Type B pancreatic cell (in vitro differentiated cells): ENCODE results near the gene MACF1. TPM values are rescaled to one million over a fixed set of nuclear protein-coding genes. Genes with fewer than 3 reads are reported as not detected.

ENCODE experiments used
- DNase-seq: peaks from one replicate; pipeline ENCODE4 v3.0.0; 2021; ENCODE audit warnings: mixed read lengths; ENCODE audit not compliant: unreplicated experiment; ENCODE audit errors: extremely low spot score
- H3K27ac Mint-ChIP-seq: 2 replicates; pipeline ENCODE4 v1.8.0; 2021; ENCODE audit warnings: mild to moderate bottlenecking, mixed read lengths
- H3K27me3 Mint-ChIP-seq: 2 replicates; pipeline ENCODE4 v1.8.0; 2021; ENCODE audit warnings: mixed read lengths
- H3K36me3 Mint-ChIP-seq: 2 replicates; pipeline ENCODE4 v1.8.0; 2021; ENCODE audit warnings: mixed read lengths
- H3K4me1 Mint-ChIP-seq: one replicate; pipeline ENCODE4 v1.8.0; 2021; ENCODE audit warnings: mixed read lengths; ENCODE audit not compliant: unreplicated experiment
- H3K4me3 Mint-ChIP-seq: 2 replicates; pipeline ENCODE4 v1.8.0; 2021; ENCODE audit warnings: mild to moderate bottlenecking, mixed read lengths
- H3K9me3 Mint-ChIP-seq: 2 replicates; pipeline ENCODE4 v1.8.0; 2021; ENCODE audit warnings: mixed read lengths
- total RNA-seq: library from RNA; stranded (reverse); gene quantifications from 2 replicates; pipeline ENCODE4 v1.2.1, GENCODE V29; 2021; ENCODE audit warnings: low replicate concordance
- TF ChIP-seq, protein P1 (sequence below): fragments of 200-600 bp; sonication (generic); conservative IDR thresholded peaks from 2 replicates; pipeline ENCODE4 v1.5.0; 2021; ENCODE audit warnings: antibody characterized with exemption, mild to moderate bottlenecking

MACF1 gene
- total RNA-seq, 1 donor from 2014 or later = 201 TPM

DNA sequence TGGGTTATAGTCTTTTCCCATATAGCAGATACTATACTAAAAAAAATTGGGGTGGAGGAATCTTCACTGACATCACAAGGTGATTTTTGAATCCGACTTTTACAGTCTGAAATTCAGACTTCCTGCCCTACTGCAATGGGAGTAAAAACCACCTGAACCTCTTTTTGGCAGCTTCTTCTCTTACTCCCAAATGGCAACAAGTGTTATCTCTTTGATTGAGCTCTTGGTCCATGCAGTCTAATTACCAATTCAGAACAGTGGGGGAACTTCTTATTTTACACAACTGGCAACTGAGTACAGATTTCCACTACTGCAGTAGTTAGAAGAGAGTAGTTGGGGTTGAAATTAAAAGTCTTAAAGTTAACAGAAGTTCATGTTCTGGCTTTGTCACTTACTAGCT lies 62.3 kb downstream of the MACF1 start:
- peaks cover 39% of the 10 kb centered on the region for H3K4me1 Mint-ChIP-seq
- H3K27ac Mint-ChIP-seq = no peak overlapping the region
- H3K9me3 Mint-ChIP-seq = no peaks in the 10 kb centered on the region
- no peak overlapping the region for H3K4me3 Mint-ChIP-seq
- TF ChIP-seq, protein P1, sequence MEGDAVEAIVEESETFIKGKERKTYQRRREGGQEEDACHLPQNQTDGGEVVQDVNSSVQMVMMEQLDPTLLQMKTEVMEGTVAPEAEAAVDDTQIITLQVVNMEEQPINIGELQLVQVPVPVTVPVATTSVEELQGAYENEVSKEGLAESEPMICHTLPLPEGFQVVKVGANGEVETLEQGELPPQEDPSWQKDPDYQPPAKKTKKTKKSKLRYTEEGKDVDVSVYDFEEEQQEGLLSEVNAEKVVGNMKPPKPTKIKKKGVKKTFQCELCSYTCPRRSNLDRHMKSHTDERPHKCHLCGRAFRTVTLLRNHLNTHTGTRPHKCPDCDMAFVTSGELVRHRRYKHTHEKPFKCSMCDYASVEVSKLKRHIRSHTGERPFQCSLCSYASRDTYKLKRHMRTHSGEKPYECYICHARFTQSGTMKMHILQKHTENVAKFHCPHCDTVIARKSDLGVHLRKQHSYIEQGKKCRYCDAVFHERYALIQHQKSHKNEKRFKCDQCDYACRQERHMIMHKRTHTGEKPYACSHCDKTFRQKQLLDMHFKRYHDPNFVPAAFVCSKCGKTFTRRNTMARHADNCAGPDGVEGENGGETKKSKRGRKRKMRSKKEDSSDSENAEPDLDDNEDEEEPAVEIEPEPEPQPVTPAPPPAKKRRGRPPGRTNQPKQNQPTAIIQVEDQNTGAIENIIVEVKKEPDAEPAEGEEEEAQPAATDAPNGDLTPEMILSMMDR = no peak
- peaks cover 9% of the 10 kb centered on the region for H3K36me3 Mint-ChIP-seq
- no peaks in the 10 kb centered on the region for H3K27me3 Mint-ChIP-seq
- no peak for DNase-seq

DNA sequence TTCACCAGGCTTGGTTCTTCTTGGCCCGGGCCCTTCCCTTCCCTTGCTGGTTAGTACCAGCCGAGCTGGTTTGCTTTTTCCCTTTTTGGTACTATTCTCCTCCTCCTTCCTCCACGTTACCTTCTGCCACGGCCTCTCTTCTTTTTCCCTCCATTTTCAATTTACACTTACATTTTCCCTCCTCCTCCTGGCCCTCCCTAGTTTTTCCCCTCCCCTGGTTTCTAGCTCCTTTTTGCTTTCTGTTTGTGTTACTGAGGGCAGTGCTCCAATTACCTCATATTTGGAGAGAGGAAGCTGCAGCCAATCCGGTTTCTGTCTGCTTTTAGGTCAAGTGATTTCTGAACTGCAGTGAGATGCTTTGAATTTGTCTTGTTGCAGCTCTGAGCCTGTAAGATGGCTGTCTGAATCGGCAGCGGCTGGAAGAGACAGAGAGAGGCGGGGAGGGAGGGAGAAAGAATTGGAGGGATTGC lies 63.7 kb downstream of the MACF1 start:
- peaks cover 6% of the 10 kb centered on the region for H3K36me3 Mint-ChIP-seq
- peak overlapping the region; percentile 90 for H3K27ac Mint-ChIP-seq
- DNase-seq = no peak
- peaks cover 47% of the 10 kb centered on the region for H3K4me1 Mint-ChIP-seq
- no peaks in the 10 kb centered on the region for H3K27me3 Mint-ChIP-seq
- H3K9me3 Mint-ChIP-seq = no peaks in the 10 kb centered on the region
- TF ChIP-seq, protein P1 = no peak
- peak overlapping the region; percentile 82 for H3K4me3 Mint-ChIP-seq

DNA sequence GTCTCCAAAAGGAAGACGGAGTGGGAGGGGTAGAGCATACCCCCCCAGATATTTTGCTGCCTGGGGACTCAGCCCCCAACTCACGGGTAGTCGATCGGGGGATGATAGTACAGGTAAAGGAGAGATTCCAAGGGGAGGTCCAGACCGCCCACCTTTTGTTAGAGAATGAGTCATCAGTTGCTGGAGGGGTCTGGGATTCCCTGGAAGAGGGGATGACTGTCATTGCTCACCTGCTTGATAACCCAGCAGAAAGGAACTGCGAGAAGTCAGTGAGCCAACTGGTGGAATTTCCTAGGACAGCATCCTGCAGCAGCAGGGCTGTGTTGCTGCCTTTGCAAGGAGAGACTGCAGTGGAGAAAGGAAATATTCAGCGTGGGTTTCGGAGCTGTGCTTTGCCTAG lies 64.4 kb downstream of the MACF1 start:
- peaks cover 6% of the 10 kb centered on the region for H3K36me3 Mint-ChIP-seq
- TF ChIP-seq, protein P1 = no peak
- H3K9me3 Mint-ChIP-seq = no peaks in the 10 kb centered on the region
- no peaks in the 10 kb centered on the region for H3K27me3 Mint-ChIP-seq
- H3K27ac Mint-ChIP-seq = peak overlapping the region; percentile 90
- peaks cover 47% of the 10 kb centered on the region for H3K4me1 Mint-ChIP-seq
- H3K4me3 Mint-ChIP-seq = peak overlapping the region; percentile 82
- DNase-seq = no peak

DNA sequence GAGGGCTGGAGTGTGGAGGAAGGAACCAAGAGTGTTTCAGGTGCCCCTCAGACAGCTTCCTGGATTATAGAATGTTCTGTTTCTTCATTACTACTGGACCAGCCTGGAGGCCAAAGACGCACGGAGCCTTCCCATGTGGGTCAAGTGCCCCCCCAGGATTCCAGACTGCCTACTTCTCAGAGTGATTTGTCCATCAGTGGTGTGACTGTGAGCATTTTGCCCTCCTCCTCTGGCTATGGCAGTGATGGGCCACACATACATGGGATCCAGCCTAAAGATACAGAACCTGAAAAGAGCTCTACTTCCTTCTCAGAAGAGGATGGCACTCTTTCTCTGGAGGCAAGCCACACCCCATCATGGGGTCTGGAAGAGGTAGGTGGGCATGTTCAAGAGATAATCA lies 64.9 kb downstream of the MACF1 start:
- H3K4me1 Mint-ChIP-seq = peaks cover 47% of the 10 kb centered on the region
- TF ChIP-seq, protein P1 = no peak
- peak overlapping the region; percentile 90 for H3K27ac Mint-ChIP-seq
- no peak for DNase-seq
- no peaks in the 10 kb centered on the region for H3K27me3 Mint-ChIP-seq
- H3K9me3 Mint-ChIP-seq = no peaks in the 10 kb centered on the region
- peak overlapping the region; percentile 82 for H3K4me3 Mint-ChIP-seq
- H3K36me3 Mint-ChIP-seq = peaks cover 6% of the 10 kb centered on the region

DNA sequence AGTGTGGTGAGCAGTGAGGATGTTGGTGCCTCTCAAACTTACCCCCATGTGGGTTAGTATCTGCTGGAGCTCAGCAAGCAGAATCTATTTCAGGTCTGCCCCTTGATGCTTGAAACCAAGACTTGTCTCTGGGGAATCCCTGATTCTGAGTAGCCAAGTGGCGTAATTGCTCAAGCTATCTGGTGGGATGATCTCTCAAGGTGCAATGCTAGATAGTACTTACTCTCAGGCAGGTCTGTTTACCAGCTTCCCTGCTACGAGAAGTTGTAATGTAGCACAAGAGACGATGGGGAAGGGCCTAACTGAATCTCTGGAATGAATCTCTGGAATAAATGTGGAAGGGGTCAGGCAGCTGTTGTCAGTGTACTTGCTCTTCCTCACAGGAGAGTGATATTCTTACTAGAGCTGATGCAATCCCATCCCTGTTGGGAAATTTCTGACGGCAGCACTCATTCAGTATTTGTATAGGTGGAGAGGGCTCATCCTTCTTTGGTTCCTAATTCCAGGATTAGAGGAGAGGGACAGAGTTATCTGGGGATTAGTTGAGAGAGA lies 65.4 kb downstream of the MACF1 start:
- no peaks in the 10 kb centered on the region for H3K27me3 Mint-ChIP-seq
- H3K4me3 Mint-ChIP-seq = peak overlapping the region; percentile 72
- DNase-seq = no peak
- TF ChIP-seq, protein P1 = no peak
- peak overlapping the region; percentile 52 for H3K27ac Mint-ChIP-seq
- peaks cover 6% of the 10 kb centered on the region for H3K36me3 Mint-ChIP-seq
- H3K4me1 Mint-ChIP-seq = peaks cover 47% of the 10 kb centered on the region
- H3K9me3 Mint-ChIP-seq = no peaks in the 10 kb centered on the region

DNA sequence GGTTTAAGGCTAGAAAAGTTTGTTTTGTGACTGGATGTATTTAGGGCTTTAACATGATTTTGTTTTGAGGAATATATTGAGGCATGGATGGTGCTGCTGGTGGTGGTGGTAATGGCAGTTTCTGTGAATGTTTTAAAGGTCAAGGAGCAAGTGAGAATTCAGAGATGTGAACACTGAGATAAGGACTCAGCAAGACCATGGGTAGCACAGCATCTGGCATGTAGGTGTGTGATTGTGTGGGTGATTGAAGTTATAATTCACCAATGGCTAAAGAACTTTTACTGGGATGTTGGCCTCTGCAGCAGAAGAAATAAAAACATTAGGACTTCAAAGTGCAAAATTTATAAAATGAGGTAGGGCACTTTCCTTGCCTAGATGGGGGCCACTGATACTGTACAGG lies 65.9 kb downstream of the MACF1 start:
- no peaks in the 10 kb centered on the region for H3K27me3 Mint-ChIP-seq
- peak overlapping the region; percentile 52 for H3K27ac Mint-ChIP-seq
- H3K36me3 Mint-ChIP-seq = peaks cover 6% of the 10 kb centered on the region
- no peaks in the 10 kb centered on the region for H3K9me3 Mint-ChIP-seq
- peaks cover 47% of the 10 kb centered on the region for H3K4me1 Mint-ChIP-seq
- DNase-seq = no peak
- peak overlapping the region; percentile 72 for H3K4me3 Mint-ChIP-seq
- TF ChIP-seq, protein P1 = no peak
